Stimulated activated CD4-positive, alpha-beta T cell treated with anti-CD3 and anti-CD28 coated beads, Interleukin-2, amount 100 ng/mL, for 48 hours (primary cell): Measurements from ENCODE around the gene CCDC74A.
"Not testable (repeated sequence)": the region's sequence is repeated elsewhere in the genome, so short reads cannot be mapped to it uniquely, and the experiment has no call there.

ENCODE experiments used
- DNase-seq, 2 donors: peaks; one replicate each; pipeline ENCODE4 v3.0.0-alpha.2; 2020

The CCDC74A gene

GRCh38 chr2:131567891-131568290, 40.2 kb downstream of the CCDC74A start:
- DNase-seq = no peak

- DNase-seq = not testable (repeated sequence)
These were observed 40.7 kb downstream of the CCDC74A start for GRCh38 chr2:131568401-131568800.

GRCh38 chr2:131572175-131572574, 44.5 kb downstream of the CCDC74A start:
- DNase-seq = no peak

- no peak for DNase-seq
These were observed 50.1 kb downstream of the CCDC74A start for GRCh38 chr2:131577812-131578211.

- DNase-seq = no peak
These were observed 52.5 kb downstream of the CCDC74A start for GRCh38 chr2:131580187-131580586.
